ENCODE measurements around the gene ODAD4. TPM values are rescaled to one million over a fixed set of nuclear protein-coding genes. Genes with fewer than 3 reads are reported as not detected.

The ODAD4 gene
- polyA plus RNA-seq, 4 donors = 2.0 to 7.5 (median 6.8) TPM

- no peak for DNase-seq (ENCODE audit: low read depth in 4 of 4, low spot score in 3 of 4)
Measured at GRCh38 chr17:41939044-41939692, 8.8 kb downstream of the ODAD4 start.

DNA sequence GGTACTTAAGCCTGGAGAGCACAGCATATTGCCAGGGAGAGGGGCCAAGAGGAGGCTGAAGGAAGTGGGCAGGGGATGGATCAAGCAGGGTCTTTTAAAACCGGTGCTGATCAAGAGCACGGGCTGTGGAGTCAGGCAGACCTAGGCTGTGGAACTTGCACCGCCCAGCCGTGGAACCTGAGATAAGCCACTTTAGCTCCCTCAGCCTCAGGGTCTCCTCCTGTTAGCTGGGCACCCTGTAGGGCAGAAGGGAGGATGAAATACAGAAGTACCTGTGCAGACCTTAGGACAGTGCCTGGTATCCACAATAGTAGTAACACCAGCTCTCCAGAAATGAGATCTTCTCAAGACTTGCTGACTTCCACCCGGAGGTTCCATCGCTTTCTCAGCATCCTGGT is 9.3 kb downstream of the ODAD4 start:
- no peak for DNase-seq (ENCODE audit: low read depth in 4 of 4, low spot score in 3 of 4)

- no peak for DNase-seq (ENCODE audit: low read depth in 4 of 4, low spot score in 3 of 4)
Measured at GRCh38 chr17:41941168-41941567, 10.8 kb downstream of the ODAD4 start.

DNA sequence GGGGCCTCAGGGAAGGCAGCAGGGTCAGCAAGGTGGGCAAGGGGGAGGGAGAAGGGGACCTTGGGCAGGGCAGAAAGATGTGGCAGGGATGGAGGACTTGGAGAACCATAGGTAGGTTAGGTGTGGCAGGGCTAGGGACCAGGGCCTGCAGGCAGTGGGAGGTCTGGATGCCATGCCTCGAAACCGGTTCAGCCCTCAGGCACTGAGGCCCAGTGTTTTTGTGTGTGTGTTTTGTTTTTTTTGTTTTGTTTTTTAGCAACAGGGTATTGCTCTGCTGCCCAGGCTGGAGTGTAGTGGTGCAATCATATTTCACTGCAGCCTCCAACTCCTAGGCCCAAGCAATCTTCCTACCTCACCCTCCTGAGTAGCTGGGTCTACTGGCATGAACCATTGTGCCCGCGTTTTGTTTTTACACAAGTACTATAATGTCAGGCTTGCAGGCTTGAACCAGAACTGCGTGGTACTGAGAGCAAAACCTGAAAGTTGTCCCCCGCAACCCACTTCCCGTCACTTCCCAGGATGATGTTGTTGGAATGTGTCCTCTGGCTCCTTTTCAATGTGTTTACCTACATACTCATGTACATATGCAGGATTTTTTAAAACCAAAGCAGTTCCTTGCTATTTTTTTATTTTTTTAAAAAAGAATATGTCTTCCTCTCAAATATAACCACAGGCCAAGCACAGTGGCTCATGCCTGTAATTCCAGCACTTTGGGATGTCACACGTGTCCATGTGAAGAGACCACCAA is 12.4 kb downstream of the ODAD4 start:
- DNase-seq (ENCODE audit: low read depth in 4 of 4, low spot score in 3 of 4) = no peak

DNA sequence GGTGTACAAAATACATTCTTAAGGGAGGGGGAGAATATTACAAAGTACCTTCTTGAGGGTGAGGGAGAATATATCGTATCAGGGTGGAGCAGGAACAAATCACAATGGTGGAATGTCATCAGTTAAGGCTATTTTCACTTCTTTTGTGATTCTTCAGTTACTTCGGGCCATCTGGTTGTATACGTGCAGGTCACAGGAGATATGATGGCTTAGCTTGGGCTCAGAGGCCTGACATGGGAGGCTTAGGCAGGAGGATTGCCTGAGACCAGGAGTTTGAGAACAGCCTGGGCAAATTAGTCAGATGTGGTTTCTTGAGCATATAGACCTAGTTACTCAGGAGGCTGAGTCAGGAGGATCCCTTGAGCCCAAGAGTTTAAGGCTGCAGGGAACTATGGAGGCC is 13.1 kb downstream of the ODAD4 start:
- DNase-seq (ENCODE audit: low read depth in 4 of 4, low spot score in 3 of 4) = no peak

DNA sequence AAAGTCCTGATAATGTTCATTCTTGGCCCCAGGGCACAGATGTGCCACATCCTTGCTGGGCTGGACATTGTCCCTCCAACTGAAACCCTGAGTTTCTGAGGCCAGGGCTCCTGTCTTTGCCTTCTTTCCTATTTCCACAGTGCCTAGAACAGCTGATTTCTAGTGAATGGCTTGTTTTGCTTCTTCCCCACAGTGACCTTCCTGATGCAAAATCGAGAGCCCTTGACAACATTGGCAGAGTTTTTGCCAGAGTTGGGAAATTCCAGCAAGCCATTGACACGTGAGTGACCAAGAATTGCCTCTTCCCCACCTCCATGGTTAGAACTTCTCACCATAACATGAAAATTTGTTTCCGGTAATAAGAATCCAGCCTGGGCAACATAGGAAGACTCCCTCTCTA is 14.5 kb downstream of the ODAD4 start:
- DNase-seq (ENCODE audit: low read depth in 4 of 4, low spot score in 3 of 4) = no peak

GRCh38 chr17:41948762-41949460 is 18.5 kb downstream of the ODAD4 start:
- no peak for DNase-seq (ENCODE audit: low read depth in 4 of 4, low spot score in 3 of 4)

DNA sequence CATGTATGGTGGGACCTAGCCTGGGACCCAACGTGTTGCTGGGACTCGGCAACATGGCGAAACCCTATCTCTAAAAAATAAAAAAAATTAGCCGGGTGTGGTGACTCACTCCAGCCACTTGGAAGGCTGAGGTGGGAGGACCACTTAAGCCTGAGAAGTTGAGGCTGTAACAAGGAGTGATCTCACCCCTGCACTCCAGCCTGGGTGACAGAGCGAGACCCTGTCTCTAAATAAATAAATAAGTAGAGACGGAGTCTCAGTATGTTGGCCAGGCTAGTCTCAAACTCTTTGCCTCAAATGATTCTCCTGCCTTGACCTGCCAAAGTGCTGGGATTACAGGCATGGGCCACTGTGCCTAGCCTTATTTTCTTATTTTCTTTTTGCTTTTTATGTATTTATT is 26.1 kb downstream of the ODAD4 start:
- DNase-seq (ENCODE audit: low read depth in 4 of 4, low spot score in 3 of 4) = no peak

DNA sequence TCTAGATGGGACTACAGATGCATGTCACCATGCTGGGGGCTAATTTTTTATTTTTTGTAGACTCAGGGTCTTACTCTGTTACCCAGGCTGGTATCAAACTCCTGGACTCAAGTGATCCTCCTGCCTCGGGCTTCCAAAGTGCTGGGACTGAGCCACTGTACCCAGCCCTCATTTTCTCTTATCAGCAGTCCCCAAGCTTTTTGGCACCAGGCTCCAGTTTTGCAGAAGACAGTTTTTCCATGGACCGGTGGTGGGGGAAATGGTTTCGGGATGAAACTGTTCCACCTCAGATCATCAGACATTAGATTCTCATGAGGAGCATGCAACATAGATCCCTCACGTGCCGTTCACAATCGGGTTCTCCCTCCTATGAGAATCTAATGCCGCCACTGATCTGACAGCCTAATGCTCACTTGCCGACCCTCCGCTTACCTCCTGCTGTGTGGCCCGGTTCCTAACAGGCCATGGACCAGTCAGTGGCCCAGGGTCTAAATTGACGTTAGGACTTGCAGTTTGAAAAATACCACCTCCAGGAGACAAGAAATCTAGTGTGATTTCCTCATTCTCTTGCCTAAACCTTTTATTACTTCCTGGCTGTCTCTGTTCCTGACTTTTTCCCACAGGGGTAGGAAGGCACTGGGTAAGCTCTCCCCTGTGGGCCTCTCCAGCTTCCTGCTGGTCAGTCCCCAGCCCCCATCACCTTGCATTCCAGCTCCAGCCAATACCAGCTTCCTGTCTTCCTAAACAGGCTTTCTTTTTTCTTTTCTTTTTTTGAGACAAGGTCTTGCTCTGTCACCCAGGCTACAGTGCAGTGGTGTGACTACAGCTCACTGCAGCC is 26.8 kb downstream of the ODAD4 start:
- DNase-seq (ENCODE audit: low read depth in 4 of 4, low spot score in 3 of 4) = no peak

DNA sequence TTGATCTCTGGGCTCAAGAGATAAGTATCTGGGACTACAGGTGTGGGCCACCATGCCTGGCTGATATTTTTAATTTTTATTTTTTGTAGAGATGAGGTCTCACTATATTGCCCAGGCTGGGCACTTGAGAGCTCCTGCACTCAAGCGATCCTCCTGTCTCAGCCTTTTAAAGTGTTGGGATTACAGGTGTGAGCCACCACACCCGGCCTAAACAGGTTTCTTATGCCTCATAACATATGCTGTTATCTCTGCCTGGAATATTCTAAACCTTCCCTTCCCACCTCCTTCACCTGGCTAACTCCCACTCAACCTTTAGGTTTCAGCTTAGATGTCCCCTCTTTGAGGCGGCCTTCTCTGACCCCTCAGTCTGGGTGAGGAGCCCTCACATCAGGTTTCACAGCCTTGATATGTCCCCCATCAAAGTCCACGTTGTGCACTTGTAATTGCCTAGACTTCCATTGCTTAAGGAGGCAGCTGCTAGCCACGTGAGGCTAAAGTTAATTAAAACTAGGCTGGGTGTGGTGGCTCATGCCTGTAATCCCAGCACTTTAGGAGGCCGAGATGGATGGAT is 27.5 kb downstream of the ODAD4 start:
- DNase-seq (ENCODE audit: low read depth in 4 of 4, low spot score in 3 of 4) = no peak

GRCh38 chr17:41959030-41959335 is 28.6 kb downstream of the ODAD4 start:
- no peak for DNase-seq (ENCODE audit: low read depth in 4 of 4, low spot score in 3 of 4)

GRCh38 chr17:41959336-41960095 is 29.1 kb downstream of the ODAD4 start:
- peak in 1 of 4 donors; percentile 36 for DNase-seq (ENCODE audit: low read depth in 4 of 4, low spot score in 3 of 4)

- DNase-seq (ENCODE audit: low read depth in 4 of 4, low spot score in 3 of 4) = no peak
Measured at GRCh38 chr17:41962111-41962510, 31.7 kb downstream of the ODAD4 start.

DNA sequence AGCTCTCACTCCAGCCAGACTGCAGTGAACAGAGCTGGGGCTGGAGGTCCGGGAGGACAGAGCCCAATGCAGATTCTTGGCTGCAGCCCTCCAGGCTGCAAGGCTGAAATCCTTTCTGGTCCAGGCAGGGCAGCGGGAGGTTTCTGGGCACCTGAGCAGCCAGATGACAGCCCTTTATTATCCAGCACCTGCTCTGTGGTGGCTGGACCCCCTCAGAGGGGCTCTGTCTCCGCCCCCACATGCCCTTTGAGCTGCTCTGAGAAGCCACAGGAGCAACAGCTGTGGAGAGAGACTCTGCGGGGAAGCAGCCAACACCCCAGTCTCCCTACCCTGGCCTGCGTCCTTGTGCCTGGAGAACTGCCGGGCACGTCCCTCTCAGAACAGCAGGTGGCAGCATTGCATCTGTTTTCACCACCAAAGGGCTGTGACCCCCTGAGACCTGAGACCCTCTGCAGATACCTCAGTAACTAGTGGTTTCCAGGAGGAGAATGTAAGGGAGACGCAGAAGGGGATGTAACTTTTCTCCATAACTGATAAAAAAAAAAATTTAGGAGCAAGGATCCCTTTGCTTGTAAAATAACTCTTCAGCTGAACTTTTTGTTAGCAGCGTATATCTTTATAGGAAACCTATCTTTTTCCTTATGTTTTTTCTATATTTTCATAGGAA is 32.5 kb downstream of the ODAD4 start:
- peak in 1 of 4 donors; percentile 55 for DNase-seq (ENCODE audit: low read depth in 4 of 4, low spot score in 3 of 4)

- peak in 1 of 4 donors; percentile 21 for DNase-seq (ENCODE audit: low read depth in 4 of 4, low spot score in 3 of 4)
Measured at GRCh38 chr17:41965694-41966462, 35.5 kb downstream of the ODAD4 start.

- DNase-seq (ENCODE audit: low read depth in 4 of 4, low spot score in 3 of 4) = peak; percentile 63 to 82 (median 76)
Measured at GRCh38 chr17:41966463-41967140, 36.2 kb downstream of the ODAD4 start, which contains the start of gene CNP. TSS of gene CNP (plus strand) at chr17:41966795. CDS start at chr17:41966885, 90 bp downstream.

DNA sequence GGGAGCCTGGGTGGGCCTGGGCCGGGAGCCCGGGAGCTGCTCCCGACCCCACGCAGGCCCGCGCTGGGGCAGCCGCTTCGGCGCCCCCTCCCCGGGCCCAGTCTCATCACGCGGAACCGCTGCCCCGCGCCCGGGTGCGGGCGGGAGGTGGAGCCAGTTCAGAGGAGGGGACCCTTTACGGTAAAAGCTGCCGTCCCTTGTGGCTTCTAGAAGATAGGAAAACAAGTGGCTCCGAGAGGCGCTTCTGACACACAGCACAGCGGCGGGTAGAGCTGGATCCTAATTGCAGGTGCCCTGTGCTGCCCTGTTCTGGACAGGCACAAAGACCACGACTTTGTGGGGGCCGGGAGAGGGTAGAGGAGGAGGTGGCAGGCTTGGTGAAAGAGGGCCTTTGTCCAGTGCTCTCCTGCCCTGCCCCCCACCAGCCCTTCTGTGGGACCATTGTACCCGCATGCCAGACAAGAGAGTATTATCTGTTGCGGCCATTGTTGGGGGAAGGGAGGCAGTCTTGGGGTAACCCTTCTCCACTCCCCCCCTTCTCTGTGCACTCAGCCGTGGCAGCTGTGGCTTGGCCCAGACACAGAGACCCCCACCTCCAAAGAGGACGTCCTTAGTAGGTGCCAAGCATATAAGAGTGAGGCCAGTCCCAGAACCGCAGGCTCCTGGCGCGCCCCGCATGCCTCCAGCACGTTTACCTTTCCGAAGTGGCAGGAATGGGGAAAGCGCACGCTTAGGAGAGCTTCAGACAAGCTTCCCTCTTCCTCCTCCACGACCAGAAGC is 36.9 kb downstream of the ODAD4 start:
- no peak for DNase-seq (ENCODE audit: low read depth in 4 of 4, low spot score in 3 of 4)

Measured in left renal pelvis (tissue), 4 donors.